H9 (cell line): ENCODE measurements around the gene BCAS4. TPM values are rescaled to one million over a fixed set of nuclear protein-coding genes. Genes with fewer than 3 reads are reported as not detected.

Source experiments
- DNase-seq: peaks from one replicate; pipeline ENCODE4 v3.0.0-alpha.2; 2017
- H2AFZ ChIP-seq: one replicate; pipeline ENCODE4 v1.6.1; 2013; ENCODE audit warnings: mild to moderate bottlenecking, low read length, control low read depth, moderate library complexity
- H2AK5ac ChIP-seq: 2 replicates; pipeline ENCODE4 v1.6.1; 2013; ENCODE audit warnings: low read length, control low read depth, mixed read lengths; ENCODE audit not compliant: insufficient read length
- H2BK120ac ChIP-seq: one replicate; pipeline ENCODE4 v1.6.1; 2013; ENCODE audit warnings: low read depth, mild to moderate bottlenecking, low read length, control low read depth, inconsistent platforms; ENCODE audit not compliant: poor library complexity, severe bottlenecking
- H2BK12ac ChIP-seq: 2 replicates; pipeline ENCODE4 v1.6.1; 2013; ENCODE audit warnings: low read length, control low read depth, mixed read lengths, low read depth; ENCODE audit not compliant: insufficient read length
- H2BK15ac ChIP-seq: 2 replicates; pipeline ENCODE4 v1.6.1; 2013; ENCODE audit warnings: low read depth, low read length, control low read depth
- H2BK20ac ChIP-seq: one replicate; pipeline ENCODE4 v1.6.1; 2013; ENCODE audit warnings: low read depth, mild to moderate bottlenecking, low read length, control low read depth, inconsistent platforms; ENCODE audit not compliant: poor library complexity, severe bottlenecking
- H2BK5ac ChIP-seq: 2 replicates; pipeline ENCODE4 v1.6.1; 2013; ENCODE audit warnings: low read length, control low read depth, mixed read lengths; ENCODE audit not compliant: insufficient read length
- H3K14ac ChIP-seq: 2 replicates; pipeline ENCODE4 v1.6.1; 2013; ENCODE audit warnings: low read length, control low read depth; ENCODE audit not compliant: insufficient read depth
- H3K18ac ChIP-seq: 2 replicates; pipeline ENCODE4 v1.6.1; 2013; ENCODE audit warnings: low read depth, mild to moderate bottlenecking, mixed read lengths, low read length, control low read depth; ENCODE audit not compliant: insufficient read length
- H3K23ac ChIP-seq: 2 replicates; pipeline ENCODE4 v1.6.1; 2013; ENCODE audit warnings: low read length, control low read depth, mixed read lengths, low read depth; ENCODE audit not compliant: insufficient read length
- H3K23me2 ChIP-seq: 2 replicates; pipeline ENCODE4 v1.6.1; 2013; ENCODE audit warnings: low read depth, mild to moderate bottlenecking, mixed read lengths, low read length, control low read depth; ENCODE audit not compliant: insufficient read length, poor library complexity, severe bottlenecking
- H3K27ac ChIP-seq: 2 replicates; pipeline ENCODE4 v1.5.1; 2013; ENCODE audit warnings: low read length, control low read depth, mixed read lengths, low read depth; ENCODE audit not compliant: insufficient read length
- H3K27me3 ChIP-seq: 2 replicates; pipeline ENCODE4 v1.6.1; 2013; ENCODE audit warnings: low read length, control low read depth, inconsistent platforms; ENCODE audit not compliant: insufficient read depth
- H3K4ac ChIP-seq: 2 replicates; pipeline ENCODE4 v1.6.1; 2013; ENCODE audit warnings: low read depth, mild to moderate bottlenecking, control low read depth, inconsistent platforms, low read length, moderate library complexity
- H3K4me1 ChIP-seq: 2 replicates; pipeline ENCODE4 v1.6.1; 2013; ENCODE audit warnings: low read length, control low read depth, inconsistent platforms; ENCODE audit not compliant: insufficient read depth
- H3K4me2 ChIP-seq: 2 replicates; pipeline ENCODE4 v1.6.1; 2013; ENCODE audit warnings: low read length, control low read depth, mixed read lengths; ENCODE audit not compliant: insufficient read length, insufficient read depth
- H3K56ac ChIP-seq: 2 replicates; pipeline ENCODE4 v1.6.1; 2013; ENCODE audit warnings: low read depth, mild to moderate bottlenecking, mixed read lengths, low read length, control low read depth; ENCODE audit not compliant: insufficient read length
- H3K79me1 ChIP-seq: 2 replicates; pipeline ENCODE4 v1.6.1; 2013; ENCODE audit warnings: low read depth, mild to moderate bottlenecking, moderate library complexity, low read length, control low read depth, inconsistent platforms; ENCODE audit not compliant: insufficient read depth, poor library complexity, severe bottlenecking
- H3K79me2 ChIP-seq: 2 replicates; pipeline ENCODE4 v1.6.1; 2013; ENCODE audit warnings: low read length, control low read depth, inconsistent platforms; ENCODE audit not compliant: insufficient read depth
- H3K9ac ChIP-seq: 2 replicates; pipeline ENCODE4 v1.6.1; 2013; ENCODE audit warnings: low read length, control low read depth, mixed read lengths; ENCODE audit not compliant: insufficient read length; ENCODE audit errors: extremely low read depth
- H3K9me3 ChIP-seq: one replicate; pipeline ENCODE4 v1.6.1; 2013; ENCODE audit warnings: low read depth, low read length, inconsistent platforms; ENCODE audit not compliant: control insufficient read depth
- H3T11ph ChIP-seq: one replicate; pipeline ENCODE4 v1.6.1; 2013; ENCODE audit warnings: mild to moderate bottlenecking, low read length, control low read depth, inconsistent platforms
- H4K20me1 ChIP-seq: one replicate; pipeline ENCODE4 v1.6.1; 2013; ENCODE audit not compliant: control insufficient read depth, insufficient read length, insufficient read depth
- H4K5ac ChIP-seq: 2 replicates; pipeline ENCODE4 v1.6.1; 2013; ENCODE audit warnings: low read depth, mild to moderate bottlenecking, mixed read lengths, low read length, control low read depth; ENCODE audit not compliant: insufficient read length
- H4K8ac ChIP-seq: replicated peaks from 2 replicates; pipeline ENCODE4 v1.6.1; 2013; ENCODE audit warnings: low read length, control low read depth, mixed read lengths, low read depth; ENCODE audit not compliant: insufficient read length
- H4K91ac ChIP-seq: 2 replicates; pipeline ENCODE4 v1.6.1; 2013; ENCODE audit warnings: low read depth, mild to moderate bottlenecking, moderate library complexity, mixed read lengths, low read length, control low read depth; ENCODE audit not compliant: insufficient read length
- H3K27ac Mint-ChIP-seq, 3 experiments: 2 replicates in 2 of 3; 3 replicates in 1 of 3; pipeline ENCODE4 v1.8.0; 2020 to 2021; ENCODE audit warnings: mixed read lengths in 3 of 3, mild to moderate bottlenecking in 1 of 3, moderate library complexity in 1 of 3
- H3K27me3 Mint-ChIP-seq: 2 replicates; pipeline ENCODE4 v1.8.0; 2021; ENCODE audit warnings: low read depth, mild to moderate bottlenecking, moderate library complexity, mixed read lengths
- H3K36me3 Mint-ChIP-seq, 3 experiments: 2 replicates in 2 of 3; 3 replicates in 1 of 3; pipeline ENCODE4 v1.8.0; 2020 to 2021; ENCODE audit warnings: low read depth in 3 of 3, mixed read lengths in 3 of 3; ENCODE audit not compliant: insufficient read depth in 1 of 3
- H3K4me1 Mint-ChIP-seq, 2 experiments: 2 replicates each; pipeline ENCODE4 v1.8.0; 2020; ENCODE audit warnings: mixed read lengths in 2 of 2
- H3K4me3 Mint-ChIP-seq, 2 experiments: 2 replicates in 1 of 2; 3 replicates in 1 of 2; pipeline ENCODE4 v1.8.0; 2020 to 2021; ENCODE audit warnings: mild to moderate bottlenecking in 2 of 2, mixed read lengths in 2 of 2, moderate library complexity in 1 of 2
- H3K9me3 Mint-ChIP-seq, 2 experiments: 2 replicates in 1 of 2; 3 replicates in 1 of 2; pipeline ENCODE4 v1.8.0; 2020; ENCODE audit warnings: mild to moderate bottlenecking in 2 of 2, mixed read lengths in 2 of 2, moderate library complexity in 1 of 2
- CTCF ChIP-seq: fragments of 200-600 bp; sonication (generic); conservative IDR thresholded peaks from 3 replicates; pipeline ENCODE4 v1.8.0; 2021; ENCODE audit warnings: antibody characterized with exemption, mild to moderate bottlenecking
- WGBS: extraction: QIAGEN DNeasy Blood & Tissue Kit; methylation state at CpG from one replicate; pipeline ENCODE4 v1.1.7; 2013; ENCODE audit warnings: missing lambda C conversion rate, low lambda C conversion rate, mixed read lengths; ENCODE audit not compliant: insufficient read length; ENCODE audit errors: extremely low coverage; 5-methylcytosine and 5-hydroxymethylcytosine counted together
- total RNA-seq: library from RNA; stranded (reverse); gene quantifications from 2 replicates; pipeline ENCODE4 v1.2.1, GENCODE V29; 2021

BCAS4 gene
- total RNA-seq, 1 experiment from 2014 or later = 16.9 TPM

GRCh38 chr20:50848341-50848808 is 53.5 kb downstream of the BCAS4 start:
- Histone ChIP-seq H4K91ac (no peak overlapping the region), H3K23ac (no peak overlapping the region), H3K79me1 (no peaks in the 10 kb centered on the region), H3K4me1 (no peaks in the 10 kb centered on the region; the same call in 1 of the 2 replicates), H2AK5ac (no peak overlapping the region), H2BK15ac (no peak overlapping the region), H3K9me3 (no peaks in the 10 kb centered on the region), H3K23me2 (peaks cover 3% of the 10 kb centered on the region), H3K56ac (no peak overlapping the region), H3K27ac (no peak overlapping the region), H3K4ac (no peak overlapping the region), H3K79me2 (no peaks in the 10 kb centered on the region), H3K9ac (no peak overlapping the region), H3K14ac (no peak overlapping the region), H2BK12ac (no peak overlapping the region), H3K18ac (no peak overlapping the region), H2BK120ac (no peak overlapping the region), H2AFZ (no peak overlapping the region), H4K20me1 (no peaks in the 10 kb centered on the region), H3K4me2 (no peak overlapping the region), H4K8ac (no peak overlapping the region), H4K5ac (no peak overlapping the region), H2BK20ac (no peak overlapping the region), H3K27me3 (no peaks in the 10 kb centered on the region), H2BK5ac (no peak overlapping the region), H3T11ph (no peak overlapping the region)
- DNase-seq = no peak
- Mint-ChIP-seq H3K4me3 (no peak overlapping the region; a peak in 1 of 5 replicates), H3K4me1 (peaks cover 26 to 40% of the 10 kb centered on the region in 2 experiments), H3K27ac (peak overlapping the region; percentile 73 to 94 (median 79); a peak in 6 of 7 replicates), H3K27me3 (no peaks in the 10 kb centered on the region), H3K9me3 (no peaks in the 10 kb centered on the region), H3K36me3 (no peaks in the 10 kb centered on the region; a peak in 1 of 7 replicates)
- WGBS = no CpG with 5 or more reads among the region's 8 CpGs
- no peak for TF ChIP-seq CTCF
